ENCODE measurements around the gene CCS.
"Not testable (repeated sequence)": the region's sequence is repeated elsewhere in the genome, so short reads cannot be mapped to it uniquely, and the experiment has no call there.

The CCS gene

DNA sequence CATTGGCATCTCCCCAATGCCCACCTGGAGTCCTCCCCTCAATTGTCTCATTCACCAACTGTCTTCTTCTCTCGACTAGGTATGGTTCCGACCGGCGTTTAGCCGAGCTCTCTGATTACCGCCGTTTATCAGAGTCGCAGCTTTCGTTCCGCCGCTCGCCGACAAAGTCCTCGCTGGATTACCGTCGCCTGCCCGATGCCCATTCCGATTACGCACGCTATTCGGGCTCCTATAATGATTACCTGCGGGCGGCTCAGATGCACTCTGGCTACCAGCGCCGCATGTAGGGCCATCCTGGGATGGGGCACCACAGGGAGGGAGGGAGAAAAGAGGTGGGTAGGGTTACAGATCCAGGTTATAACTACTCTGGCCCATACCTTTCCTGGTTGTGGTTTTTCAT lies 33.4 kb downstream of the CCS start:
- no peak for DNase-seq (ENCODE audit: low spot score)

DNA sequence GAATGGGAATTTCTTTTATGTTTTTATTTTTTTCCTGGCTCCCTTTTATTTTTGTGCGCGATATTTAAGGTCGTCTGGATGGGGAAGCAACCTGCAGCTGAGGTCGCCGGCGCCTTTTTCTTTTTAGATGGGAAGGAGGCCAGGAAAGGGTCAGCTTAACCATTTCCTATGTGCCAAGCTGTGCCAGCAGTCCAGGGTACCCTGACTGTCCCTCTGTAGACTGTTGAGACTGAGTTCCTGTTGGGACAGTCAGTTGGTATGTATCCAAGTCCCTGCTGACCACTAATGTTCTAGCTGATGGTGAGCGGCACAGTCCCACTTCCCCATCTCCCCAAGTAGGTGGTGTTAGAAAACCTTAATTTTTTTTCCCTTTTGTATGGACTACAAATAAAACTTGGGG lies 33.9 kb downstream of the CCS start:
- no peak for DNase-seq (ENCODE audit: low spot score)

DNA sequence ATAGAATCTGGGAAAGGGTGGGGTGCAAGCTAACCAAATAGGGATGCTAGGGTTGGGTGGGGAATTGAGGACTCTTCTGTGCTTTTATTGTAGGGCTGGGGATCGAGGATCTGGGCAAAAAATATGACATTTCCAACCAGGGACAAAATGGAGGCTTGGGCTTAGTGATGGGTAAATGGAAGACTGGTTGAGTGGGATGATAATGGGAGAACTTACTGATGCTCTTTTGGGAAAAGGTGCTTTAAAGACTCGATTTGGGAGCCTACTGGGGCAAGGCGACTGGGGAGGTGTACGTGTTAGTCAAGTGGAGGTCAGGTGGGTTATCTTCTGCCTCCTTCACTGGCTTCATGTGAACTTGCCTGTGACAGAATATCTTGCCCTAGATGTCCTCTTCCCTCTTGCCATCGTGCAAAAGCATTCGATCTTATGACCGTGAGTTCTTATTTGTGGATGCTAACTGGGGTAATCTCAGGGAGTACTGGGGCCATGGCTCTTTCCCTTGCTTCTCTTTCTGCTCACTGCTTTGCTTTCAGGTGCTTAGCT lies 35.1 kb downstream of the CCS start:
- no peak for DNase-seq (ENCODE audit: low spot score)

DNA sequence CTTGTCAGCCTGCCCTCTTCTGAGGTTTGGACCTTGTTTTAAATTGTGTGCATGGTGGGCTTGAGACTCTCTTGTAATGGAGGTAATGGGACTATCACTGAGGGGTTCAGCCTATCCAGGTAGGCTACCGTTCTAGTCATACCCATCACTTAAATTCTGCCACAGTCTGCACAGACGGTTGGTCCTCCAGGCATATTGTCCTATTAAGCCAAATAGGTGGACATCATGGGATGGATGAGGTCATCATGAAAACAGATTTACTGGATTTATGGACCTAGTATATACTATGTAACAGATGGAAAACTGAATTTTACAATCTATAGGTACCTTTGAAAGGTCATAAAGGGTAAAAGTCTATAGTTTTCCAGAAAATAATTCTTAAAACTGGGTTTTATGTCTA lies 36.4 kb downstream of the CCS start:
- DNase-seq (ENCODE audit: low spot score), result no peak

DNA sequence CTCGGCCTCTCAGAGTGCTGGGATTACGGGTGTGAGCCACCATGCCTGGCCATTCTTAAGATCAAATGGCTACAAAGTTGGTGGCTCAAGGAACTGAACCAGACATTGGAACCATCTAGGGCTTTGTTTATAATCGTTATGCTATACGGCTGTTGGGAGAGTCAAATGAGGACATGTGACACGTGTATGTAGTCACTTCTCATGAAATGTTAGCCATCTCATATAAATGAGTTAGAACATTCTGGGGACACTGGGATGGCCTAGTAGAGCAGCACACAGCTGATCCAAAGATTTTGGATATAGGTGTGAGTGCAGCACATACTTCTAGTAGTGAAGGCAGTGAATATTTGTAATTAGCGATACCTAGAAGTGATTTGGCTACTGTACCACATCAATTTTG lies 38.9 kb downstream of the CCS start:
- no peak for DNase-seq (ENCODE audit: low spot score)

DNA sequence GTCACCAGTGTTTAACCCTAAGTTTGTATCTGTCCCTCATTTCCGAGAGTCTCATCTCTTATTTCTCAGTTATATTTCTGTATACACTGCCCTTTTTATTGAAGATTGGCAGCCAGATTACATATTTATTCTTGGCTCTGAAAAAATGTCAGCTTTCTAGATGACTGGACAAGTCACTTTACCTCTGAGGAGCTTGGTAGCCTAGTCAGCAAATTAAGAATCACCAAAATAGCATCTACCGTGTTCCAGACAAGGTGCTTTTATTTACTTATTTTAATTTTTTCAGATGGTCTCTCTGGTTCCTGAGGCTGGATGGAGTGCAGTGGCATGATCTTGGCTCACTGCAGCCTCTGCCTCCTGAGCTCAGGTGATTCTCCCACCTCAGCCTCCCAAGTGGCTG lies 40.0 kb downstream of the CCS start:
- no peak for DNase-seq (ENCODE audit: low spot score)

DNA sequence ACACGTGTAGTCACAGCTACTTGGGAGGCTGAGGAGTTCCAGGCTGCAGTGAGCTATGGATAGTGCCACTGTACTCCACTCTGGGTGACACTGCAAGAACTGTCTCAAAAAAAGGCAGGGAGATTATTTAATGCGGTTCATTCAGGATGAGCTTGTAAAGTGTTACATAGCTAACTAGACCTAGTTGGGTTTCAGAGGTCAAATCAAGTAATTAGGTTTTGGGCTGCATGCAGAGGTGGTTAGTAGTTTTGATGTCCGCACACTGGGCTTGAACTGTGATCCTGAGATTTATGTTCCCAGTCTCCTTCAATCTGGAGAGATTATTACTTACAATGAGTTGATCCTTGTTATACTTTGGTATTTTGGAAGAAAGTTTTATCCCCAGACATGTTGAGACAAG lies 43.4 kb downstream of the CCS start:
- no peak for DNase-seq (ENCODE audit: low spot score)

DNA sequence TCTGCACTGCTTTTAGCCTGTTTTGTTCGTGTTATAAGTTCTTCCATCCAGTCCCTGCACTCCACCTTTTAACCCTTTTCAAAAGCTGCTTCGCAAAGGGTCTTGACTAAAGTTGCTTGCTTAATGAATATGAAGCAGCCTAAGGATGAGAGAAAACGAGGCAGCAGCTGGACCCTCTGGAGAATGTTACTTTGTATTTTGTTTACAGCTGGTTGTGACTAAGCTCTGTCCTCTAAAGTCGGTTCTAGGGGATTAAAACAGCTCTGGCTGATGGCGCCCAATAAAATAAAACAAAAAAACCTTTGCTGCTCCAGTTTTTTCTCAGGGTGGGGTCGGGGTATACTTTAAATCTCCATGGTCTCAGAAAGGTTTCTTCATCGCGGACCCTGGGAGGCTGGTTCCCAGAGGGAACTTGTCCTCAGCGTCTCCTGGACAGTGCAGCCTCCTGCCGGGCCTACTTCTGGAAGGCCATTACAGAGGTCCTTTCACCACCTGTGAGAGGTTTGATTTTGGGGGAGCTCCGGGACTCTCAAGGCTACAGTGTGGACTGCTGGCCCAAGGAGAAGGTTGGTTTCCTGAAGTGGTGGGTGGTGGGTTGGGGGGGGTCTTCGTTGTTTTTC lies 44.7 kb downstream of the CCS start:
- no peak for DNase-seq (ENCODE audit: low spot score)

DNA sequence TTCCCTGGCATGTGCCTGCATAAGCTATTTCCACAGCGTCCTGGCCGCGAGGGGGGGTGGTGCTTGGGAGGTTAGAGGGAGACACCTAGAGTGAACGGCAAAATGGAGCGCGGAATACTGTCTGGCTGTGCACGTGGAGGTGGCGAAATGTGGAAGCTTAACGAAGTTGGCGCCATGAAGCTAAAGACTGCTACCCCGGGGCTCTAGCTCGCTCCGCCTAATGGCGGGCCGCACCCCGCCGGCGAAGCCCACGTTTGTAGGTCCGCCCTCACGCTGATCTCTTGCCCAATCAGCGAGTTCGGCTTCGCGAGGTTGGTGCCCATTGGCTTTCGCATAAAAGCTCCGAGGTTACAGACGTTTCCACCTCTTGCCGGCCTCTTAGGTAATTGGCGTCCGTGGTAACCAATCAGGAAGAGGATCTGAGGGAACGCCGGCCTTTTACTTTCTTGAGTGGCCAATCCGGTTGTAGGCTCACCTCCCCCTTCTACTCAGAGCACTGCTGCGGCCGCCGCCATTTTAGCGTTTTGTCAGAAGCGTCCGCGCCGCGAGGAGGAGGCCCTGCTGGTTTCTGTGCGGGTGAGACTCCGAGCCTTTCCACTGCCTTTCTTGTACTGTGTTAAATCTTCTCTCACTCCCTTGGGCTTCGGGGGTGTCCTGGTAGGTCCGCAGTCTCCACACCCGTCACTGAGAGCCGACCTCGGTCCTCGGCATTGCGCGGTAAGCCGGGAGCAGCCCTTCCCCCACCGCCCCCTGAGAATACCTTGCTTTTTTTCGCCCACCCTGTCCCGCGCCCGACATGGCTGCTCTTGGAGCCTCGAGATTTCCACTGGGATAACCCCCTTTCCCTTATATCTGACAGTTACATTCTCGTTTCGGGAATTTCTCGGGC lies 45.4 kb downstream of the CCS start, which contains the start of gene RBM4:
Gene RBM4, plus strand, starts transcription at position 527 of the 889 bp plus-strand sequence. CDS start 1,009 bp downstream, outside the sequence.
- DNase-seq (ENCODE audit: low spot score), result peak; percentile 98

DNA sequence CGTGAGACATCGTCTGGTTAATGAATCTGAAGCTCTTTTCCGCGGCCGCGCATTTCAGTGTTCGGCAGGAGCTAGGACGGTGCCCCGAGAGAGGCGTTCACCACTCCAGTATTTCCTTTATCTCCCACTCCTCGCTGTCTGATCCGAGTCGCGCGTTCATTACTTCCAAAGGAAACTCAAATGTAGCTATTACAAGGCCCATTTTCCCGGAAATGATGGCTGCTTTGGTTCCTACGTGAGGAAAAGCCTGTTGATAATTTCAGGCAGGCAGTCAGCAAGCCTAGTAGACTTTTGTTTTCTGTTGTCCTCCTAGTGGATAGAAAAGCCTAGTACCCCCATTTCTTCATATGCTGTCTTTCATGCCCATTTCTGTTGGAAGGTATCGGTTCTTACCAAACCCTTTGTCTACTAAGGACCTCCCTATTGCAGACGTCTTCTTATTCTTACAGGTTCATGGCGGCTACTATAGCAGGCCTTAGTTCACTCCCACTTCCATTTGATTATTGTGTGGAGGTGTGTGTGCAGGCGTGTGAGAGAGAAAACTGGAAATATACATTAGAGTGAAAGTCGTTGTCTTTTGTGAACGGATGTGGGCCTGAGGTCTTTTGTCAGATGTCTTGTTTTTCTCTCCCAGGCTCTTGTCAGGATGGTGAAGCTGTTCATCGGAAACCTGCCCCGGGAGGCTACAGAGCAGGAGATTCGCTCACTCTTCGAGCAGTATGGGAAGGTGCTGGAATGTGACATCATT lies 46.3 kb downstream of the CCS start:
- no peak for DNase-seq (ENCODE audit: low spot score)

DNA sequence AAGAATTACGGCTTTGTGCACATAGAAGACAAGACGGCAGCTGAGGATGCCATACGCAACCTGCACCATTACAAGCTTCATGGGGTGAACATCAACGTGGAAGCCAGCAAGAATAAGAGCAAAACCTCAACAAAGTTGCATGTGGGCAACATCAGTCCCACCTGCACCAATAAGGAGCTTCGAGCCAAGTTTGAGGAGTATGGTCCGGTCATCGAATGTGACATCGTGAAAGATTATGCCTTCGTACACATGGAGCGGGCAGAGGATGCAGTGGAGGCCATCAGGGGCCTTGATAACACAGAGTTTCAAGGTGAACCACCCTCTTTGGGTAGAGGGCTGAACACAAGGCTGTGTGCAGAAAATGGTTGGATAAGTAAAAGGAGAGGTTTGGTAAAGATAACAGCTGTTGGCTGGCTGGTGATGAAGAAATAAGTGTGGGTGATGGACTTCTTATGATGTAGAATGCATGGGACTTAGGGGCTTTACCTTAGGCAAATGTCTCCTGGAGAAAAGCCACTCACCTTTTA lies 46.9 kb downstream of the CCS start:
- DNase-seq (ENCODE audit: low spot score), result not testable (repeated sequence)

DNA sequence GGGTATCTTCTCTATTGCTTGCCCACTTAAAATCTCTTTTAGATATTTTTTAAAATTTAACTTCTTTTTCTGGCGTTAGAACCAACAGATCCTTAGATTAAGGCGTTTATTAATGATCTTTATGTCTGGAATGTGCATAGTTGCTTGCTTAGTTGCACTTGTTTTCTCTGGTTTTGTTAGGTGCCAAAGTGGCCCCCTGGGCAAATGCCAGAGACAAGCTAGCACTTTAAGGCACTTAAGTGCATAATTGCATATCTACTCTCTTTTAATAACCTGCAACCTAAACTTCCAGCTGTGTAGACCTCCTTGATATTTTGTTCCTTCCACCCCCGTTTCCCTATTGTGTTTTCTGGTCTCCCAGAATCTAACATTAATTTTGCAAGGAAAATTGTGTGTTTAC lies 48.8 kb downstream of the CCS start:
- DNase-seq (ENCODE audit: low spot score), result no peak

DNA sequence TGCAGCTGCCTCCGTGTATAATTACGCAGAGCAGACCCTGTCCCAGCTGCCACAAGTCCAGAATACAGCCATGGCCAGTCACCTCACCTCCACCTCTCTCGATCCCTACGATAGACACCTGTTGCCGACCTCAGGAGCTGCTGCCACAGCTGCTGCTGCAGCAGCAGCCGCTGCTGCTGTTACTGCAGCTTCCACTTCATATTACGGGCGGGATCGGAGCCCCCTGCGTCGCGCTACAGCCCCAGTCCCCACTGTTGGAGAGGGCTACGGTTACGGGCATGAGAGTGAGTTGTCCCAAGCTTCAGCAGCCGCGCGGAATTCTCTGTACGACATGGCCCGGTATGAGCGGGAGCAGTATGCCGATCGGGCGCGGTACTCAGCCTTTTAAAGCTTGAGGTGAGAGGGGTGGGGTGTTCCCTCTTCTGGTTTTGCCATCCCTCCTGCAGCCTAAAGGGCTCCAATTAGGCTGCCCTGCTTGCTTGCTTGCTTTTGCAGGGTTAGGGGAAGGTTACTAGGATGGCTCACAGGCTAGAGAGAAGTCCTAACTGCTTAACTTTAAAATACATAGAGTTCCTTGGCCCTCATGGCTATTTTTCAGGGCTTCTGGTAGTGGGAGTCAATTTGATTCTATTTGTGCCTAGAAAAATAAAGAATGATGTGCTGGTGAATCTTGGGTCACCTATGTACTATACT lies 50.9 kb downstream of the CCS start:
- DNase-seq (ENCODE audit: low spot score), result no peak

DNA sequence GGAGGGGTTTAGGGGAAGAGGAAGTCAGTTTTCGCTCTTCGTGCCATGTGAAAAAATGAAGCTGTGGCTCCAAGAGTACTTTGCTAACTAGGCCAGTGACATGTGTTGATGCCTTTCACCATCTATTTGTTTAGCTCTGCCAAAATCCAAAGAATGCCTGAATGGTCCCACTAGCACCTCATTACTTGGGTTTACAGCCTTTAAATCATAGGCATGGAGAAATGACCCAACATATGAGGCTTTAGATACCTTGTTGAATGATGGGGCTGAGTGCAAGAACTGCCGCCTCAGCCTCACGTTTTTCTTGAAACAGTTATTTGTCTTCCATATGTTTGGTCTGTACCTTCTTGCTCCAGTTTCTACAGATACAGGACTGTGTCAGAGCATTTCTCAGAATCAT lies 53.8 kb downstream of the CCS start:
- no peak for DNase-seq (ENCODE audit: low spot score)

DNA sequence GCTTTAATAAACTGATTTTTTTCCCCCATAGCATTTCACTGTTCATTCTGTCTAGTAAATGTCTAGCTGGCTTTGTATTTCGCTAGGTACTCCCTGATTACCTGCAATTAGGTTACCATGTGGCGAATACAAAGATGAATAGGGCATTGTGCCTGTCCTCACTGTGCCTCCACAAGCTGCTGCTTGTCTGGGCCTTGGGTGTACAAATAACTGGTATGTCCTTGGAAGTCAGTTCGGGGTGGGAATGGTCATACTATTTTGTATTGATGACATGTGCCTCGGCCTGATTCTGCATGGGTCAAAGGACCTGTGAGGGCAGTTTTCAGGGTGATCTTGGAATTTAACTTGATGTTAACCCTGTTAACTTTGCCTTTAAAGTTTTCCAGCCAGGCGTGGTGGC lies 56.9 kb downstream of the CCS start:
- no peak for DNase-seq (ENCODE audit: low spot score)

DNA sequence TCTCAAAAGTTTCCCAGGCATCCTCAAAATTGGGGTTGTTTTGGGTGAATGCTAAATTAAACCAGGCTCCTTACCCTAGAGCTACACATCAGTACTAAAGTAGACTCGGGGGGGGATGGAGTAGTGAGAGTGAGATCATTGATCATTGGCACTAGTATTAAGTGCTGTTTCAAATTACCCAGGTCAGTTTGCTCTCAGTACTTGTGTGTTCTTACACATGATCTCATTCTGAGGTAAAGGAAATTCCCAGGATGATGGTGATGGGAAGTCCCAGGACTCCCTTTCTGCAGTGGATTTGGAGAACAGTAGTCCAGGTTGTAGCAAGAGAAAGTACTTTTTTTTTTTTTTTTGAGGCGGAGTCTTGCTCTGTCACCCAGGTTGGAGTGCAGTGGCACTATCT lies 58.0 kb downstream of the CCS start:
- DNase-seq (ENCODE audit: low spot score), result no peak

DNA sequence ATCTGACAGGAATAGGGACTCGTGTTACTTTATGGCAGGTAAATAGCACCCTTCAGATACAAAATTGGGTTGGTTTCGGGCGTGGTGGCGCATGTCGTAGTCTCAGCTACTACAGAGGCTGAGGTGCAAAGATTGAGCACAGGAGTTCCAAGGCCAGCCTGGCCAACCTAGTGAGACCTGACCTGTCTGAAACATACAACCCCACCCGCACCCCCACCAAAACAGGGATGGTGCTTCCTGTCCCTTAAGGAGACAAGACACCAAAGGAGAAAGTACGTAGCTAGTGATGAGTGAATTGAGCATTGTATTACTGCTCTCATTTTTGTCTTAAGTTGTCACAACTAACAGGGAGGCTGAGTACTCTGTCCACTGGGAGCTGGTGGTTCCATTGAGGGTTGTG lies 59.7 kb downstream of the CCS start:
- DNase-seq (ENCODE audit: low spot score), result no peak

DNA sequence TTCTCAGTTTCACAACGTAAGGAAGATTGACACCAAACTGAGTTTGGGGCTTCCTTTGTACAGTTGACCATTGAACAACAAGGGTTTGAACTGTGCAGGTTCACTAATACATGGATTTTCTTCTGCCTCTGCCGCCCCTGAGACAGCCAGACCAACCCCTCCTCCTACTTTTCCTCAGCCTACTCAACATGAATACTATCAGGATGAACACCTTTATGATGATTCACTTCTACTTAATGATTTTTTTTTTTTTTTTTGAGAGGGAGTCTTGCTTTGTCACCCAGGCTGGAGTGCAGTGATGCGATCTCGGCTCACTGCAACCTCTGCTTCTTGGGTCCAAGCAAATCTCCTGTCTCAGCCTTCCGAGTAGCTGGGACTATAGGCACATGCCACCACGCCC lies 60.1 kb downstream of the CCS start:
- no peak for DNase-seq (ENCODE audit: low spot score)
